HL-60 (cell line): ENCODE results near the gene ADSS1.

Experiments used
- GABPA ChIP-seq: IDR thresholded peaks from 2 replicates; pipeline ENCODE4 v1.6.1; 2012; ENCODE audit warnings: low read depth
- POLR2AphosphoS5 ChIP-seq: IDR thresholded peaks from 2 replicates; pipeline ENCODE4 v1.6.1; 2012; ENCODE audit warnings: low read depth
- SPI1 ChIP-seq: IDR thresholded peaks from 2 replicates; pipeline ENCODE4 v1.6.1; 2012; ENCODE audit warnings: low read depth, mild to moderate bottlenecking, borderline replicate concordance
- TF ChIP-seq, protein P1 (sequence below): IDR thresholded peaks from one replicate; pipeline ENCODE4 v1.5.1; 2011; ENCODE audit warnings: low read length, control low read depth, inconsistent platforms; ENCODE audit not compliant: insufficient read depth
- TF ChIP-seq, protein P2 (sequence below): IDR thresholded peaks from 2 replicates; pipeline ENCODE4 v1.6.1; 2012; ENCODE audit warnings: low read depth; ENCODE audit not compliant: insufficient replicate concordance

DNA sequence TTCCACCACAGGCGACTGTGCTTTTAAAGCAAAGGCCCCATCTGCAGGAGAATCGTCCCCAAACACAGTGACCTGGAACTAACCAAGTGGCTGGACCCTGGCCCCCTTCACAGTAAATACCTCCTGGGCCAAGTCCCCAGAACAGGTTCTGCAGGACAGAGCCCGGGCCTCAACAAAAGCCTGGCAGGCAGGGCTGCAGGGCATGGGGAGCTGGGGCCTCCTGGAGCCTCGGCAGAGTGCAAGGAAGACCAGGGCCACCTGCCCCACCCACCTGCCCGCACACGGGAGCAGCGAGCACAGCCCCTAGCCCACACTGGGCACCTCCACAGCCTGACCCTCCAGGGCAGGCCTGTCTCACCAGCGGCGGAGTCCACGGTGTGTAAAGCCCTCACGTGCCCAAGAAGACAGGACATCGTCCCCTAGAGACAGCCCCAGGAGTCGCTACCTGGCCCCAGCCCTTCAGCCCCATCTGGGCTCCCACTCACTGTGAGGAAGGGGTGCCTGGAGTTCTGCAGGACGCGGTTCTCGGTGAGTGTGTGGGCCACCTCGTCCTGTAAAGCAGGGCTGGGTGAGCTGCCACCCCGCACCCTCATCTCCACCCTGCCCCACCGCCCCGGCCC lies 50.5 kb downstream of the ADSS1 start:
- TF ChIP-seq, protein P1, sequence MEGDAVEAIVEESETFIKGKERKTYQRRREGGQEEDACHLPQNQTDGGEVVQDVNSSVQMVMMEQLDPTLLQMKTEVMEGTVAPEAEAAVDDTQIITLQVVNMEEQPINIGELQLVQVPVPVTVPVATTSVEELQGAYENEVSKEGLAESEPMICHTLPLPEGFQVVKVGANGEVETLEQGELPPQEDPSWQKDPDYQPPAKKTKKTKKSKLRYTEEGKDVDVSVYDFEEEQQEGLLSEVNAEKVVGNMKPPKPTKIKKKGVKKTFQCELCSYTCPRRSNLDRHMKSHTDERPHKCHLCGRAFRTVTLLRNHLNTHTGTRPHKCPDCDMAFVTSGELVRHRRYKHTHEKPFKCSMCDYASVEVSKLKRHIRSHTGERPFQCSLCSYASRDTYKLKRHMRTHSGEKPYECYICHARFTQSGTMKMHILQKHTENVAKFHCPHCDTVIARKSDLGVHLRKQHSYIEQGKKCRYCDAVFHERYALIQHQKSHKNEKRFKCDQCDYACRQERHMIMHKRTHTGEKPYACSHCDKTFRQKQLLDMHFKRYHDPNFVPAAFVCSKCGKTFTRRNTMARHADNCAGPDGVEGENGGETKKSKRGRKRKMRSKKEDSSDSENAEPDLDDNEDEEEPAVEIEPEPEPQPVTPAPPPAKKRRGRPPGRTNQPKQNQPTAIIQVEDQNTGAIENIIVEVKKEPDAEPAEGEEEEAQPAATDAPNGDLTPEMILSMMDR, result no peak
- no peak for TF ChIP-seq POLR2AphosphoS5
- TF ChIP-seq SPI1, result no peak
- no peak for TF ChIP-seq GABPA
- TF ChIP-seq, protein P2, sequence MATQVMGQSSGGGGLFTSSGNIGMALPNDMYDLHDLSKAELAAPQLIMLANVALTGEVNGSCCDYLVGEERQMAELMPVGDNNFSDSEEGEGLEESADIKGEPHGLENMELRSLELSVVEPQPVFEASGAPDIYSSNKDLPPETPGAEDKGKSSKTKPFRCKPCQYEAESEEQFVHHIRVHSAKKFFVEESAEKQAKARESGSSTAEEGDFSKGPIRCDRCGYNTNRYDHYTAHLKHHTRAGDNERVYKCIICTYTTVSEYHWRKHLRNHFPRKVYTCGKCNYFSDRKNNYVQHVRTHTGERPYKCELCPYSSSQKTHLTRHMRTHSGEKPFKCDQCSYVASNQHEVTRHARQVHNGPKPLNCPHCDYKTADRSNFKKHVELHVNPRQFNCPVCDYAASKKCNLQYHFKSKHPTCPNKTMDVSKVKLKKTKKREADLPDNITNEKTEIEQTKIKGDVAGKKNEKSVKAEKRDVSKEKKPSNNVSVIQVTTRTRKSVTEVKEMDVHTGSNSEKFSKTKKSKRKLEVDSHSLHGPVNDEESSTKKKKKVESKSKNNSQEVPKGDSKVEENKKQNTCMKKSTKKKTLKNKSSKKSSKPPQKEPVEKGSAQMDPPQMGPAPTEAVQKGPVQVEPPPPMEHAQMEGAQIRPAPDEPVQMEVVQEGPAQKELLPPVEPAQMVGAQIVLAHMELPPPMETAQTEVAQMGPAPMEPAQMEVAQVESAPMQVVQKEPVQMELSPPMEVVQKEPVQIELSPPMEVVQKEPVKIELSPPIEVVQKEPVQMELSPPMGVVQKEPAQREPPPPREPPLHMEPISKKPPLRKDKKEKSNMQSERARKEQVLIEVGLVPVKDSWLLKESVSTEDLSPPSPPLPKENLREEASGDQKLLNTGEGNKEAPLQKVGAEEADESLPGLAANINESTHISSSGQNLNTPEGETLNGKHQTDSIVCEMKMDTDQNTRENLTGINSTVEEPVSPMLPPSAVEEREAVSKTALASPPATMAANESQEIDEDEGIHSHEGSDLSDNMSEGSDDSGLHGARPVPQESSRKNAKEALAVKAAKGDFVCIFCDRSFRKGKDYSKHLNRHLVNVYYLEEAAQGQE, result no peak
